RWPE1 (cell line): ENCODE results near the gene PTPN14.

Source experiments
- CTCF ChIA-PET: fragments of 350-600 bp; sonication (Branson Sonifier 250); formaldehyde crosslinking; extraction: SDS; loops from one replicate; lab custom pipeline; 2021; lab: Yijun Ruan, JAX
- POLR2A ChIA-PET: fragments of 400-600 bp; formaldehyde crosslinking; extraction: SDS; loops from one replicate; lab custom pipeline; 2020; ENCODE audit warnings: antibody characterized with exemption; ENCODE audit not compliant: low non-redundant PET; lab: Yijun Ruan, JAX
- DNase-seq: peaks from one replicate; pipeline ENCODE4 v3.0.0; 2012; ENCODE audit warnings: low spot score
- H3K27ac ChIP-seq: fragments of 450-650 bp; 2 replicates; pipeline ENCODE4 v1.5.1; 2017
- CTCF ChIP-seq: fragments of 450-650 bp; conservative IDR thresholded peaks from 2 replicates; pipeline ENCODE4 v1.5.1; 2017; ENCODE audit warnings: low read depth, mild to moderate bottlenecking

PTPN14 gene

DNA sequence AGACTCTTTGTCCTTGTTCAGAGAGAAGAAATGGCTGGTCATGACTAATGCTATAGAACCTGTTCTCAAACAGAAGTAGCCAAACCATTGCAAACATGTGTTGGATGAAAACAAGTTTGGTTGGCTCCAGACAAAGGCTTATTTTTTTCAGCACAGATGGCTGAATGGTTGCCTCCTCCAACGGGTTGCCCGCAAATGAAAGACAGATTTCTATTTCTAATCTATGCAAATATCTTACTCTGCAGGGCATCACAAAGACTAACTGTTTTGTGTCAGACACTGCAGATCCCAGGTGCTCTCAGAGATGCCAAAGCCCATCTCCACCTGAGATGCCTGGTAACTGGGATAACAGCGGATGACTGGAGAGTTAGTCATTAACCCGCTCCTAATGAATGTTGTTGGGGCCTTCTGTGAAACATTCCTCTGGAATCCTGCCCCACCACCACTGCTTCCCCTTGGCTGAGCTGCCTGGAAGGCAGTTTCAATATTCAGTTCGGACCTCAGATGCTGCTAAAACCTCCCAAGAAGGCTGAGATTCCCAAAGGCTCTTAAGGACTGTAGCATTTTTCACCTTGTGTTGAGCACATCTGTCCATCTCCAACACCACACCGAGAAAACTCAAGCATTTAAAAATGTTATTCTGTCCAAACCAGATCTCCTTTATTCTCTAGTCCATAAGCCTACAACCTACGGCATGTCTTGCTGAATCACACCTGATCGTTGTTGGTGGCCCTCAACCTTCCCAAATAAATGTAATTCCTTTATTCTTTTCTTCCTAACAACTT, 104.4 kb downstream of the PTPN14 start:
- TF ChIP-seq CTCF: no peak
- DNase-seq: peak; percentile 98
- peak overlapping the region; percentile 86 for H3K27ac ChIP-seq
- ChIA-PET POLR2A (no interaction called here), CTCF (interaction anchor here (0.6 kb wide), 1 partner anchor 1431 kb away, joined by 4 read pairs; no protein-coding TSS in a partner anchor)

GRCh38 chr1:214445831-214446614, 105.4 kb downstream of the PTPN14 start:
- H3K27ac ChIP-seq: no peak overlapping the region
- peak; percentile 71 for DNase-seq
- POLR2A ChIA-PET: no interaction called here
- CTCF ChIA-PET: no interaction called here
- no peak for TF ChIP-seq CTCF

DNA sequence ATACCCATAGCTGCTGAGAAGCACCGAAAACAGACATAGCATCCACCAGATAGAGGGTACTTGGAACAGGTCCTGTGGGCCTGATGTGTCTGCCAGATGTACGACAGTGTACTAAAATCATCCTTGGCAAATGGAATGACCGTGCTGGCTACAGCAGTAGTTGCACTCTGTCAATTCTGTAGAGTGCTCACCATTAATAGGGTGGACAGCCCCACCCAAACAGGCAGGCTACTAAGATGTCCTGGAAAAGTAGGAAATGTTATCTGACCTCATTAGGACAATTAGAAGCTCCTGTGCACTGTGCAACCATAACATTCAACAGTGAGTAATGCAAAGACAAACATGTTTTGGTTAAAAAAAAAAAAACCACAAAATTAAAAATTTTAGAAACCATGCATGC, 106.2 kb downstream of the PTPN14 start:
- no peak for DNase-seq
- peak overlapping the region; percentile 79 for H3K27ac ChIP-seq
- ChIA-PET CTCF (no interaction called here), POLR2A (no interaction called here)
- TF ChIP-seq CTCF: no peak

DNA sequence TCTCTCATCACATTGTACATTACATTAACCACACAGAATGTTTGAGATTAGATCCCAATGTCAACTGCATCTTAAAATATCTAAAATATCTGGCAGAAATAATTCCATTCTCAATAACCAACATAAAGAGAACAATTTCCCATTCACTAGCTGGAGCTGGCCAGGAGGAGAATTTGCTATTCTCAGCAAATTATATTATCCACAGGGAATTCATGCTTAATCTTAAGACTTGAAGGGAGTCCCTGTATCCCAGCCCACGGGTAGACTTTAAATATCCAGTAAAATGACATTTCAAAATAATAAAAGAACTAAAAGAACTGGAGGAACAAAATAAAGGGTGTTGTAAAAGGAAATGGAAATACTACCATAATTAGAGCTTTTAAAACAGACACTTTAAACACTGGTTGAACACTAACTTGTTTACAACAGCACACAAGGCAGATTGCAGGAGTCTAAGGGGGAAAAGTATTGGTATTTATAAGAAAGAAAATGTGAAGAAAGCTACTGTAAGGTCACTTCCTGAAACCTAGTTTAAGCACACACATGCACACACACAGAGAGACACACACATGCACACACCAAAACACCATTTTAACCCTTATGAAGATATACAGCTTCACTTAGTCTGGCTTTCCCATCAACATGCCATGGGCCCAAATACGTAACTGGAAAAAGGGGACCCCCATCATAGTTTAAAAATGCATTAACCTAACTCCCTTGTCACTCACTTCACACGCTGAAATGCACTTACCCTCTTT, 107.0 kb downstream of the PTPN14 start:
- ChIA-PET POLR2A (no interaction called here), CTCF (interaction anchor here (0.6 kb wide), 1 partner anchor 134 kb away, joined by 4 read pairs; no protein-coding TSS in a partner anchor)
- peak overlapping the region; percentile 79; the same call in 1 of the 2 replicates for H3K27ac ChIP-seq
- no peak for TF ChIP-seq CTCF
- DNase-seq: no peak

DNA sequence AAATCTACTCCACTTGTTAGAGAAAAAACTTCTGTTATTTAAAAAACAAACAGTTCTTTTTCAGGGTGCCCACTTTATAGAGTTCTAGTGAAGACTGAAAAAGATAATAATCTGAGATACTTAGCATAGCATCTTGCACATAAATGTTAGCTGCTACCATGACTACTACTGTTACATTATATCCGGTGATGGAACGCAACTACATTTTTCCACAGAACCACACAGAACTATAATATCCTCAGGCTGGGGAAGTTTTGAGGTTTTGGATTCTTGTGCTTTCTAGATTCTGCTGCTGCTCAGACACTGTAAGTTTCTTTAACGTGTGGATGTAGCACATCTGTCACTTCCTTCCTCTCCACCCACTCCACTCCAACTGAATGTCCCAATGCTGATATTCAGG, 110.3 kb downstream of the PTPN14 start:
- no peak for TF ChIP-seq CTCF
- no peak overlapping the region for H3K27ac ChIP-seq
- ChIA-PET CTCF (no interaction called here), POLR2A (no interaction called here)
- no peak for DNase-seq
